Measurements from ENCODE around the gene HDAC4. TPM values are rescaled to one million over a fixed set of nuclear protein-coding genes. Genes with fewer than 3 reads are reported as not detected.

Gene HDAC4
- total RNA-seq, 2 experiments from 2014 or later, result 22.6 to 24.5 TPM

GRCh38 chr2:239372835-239373234, 28.0 kb downstream of the HDAC4 start:
- Mint-ChIP-seq H3K27me3 (no peaks in the 10 kb centered on the region), H3K9me3 (no peaks in the 10 kb centered on the region), H3K36me3 (ENCODE audit: low read depth) (peaks cover 2% of the 10 kb centered on the region), H3K27ac (no peak overlapping the region), H3K4me3 (no peak overlapping the region), H3K4me1 (ENCODE audit: low read depth) (peaks cover 11% of the 10 kb centered on the region)
- intact Hi-C loops (cut with micrococcal nuclease), result loop anchor here (10.0 kb wide), 1 partner anchor 48 kb away; no protein-coding TSS in a partner anchor
- ATAC-seq (no peak), DNase-seq (no peak)
- CTCF ChIA-PET, result no interaction called here
- POLR2A ChIA-PET, result no interaction called here
- TF ChIP-seq CTCF (IDR thresholded peaks at IDR 0.05), result no peak

GRCh38 chr2:239371726-239372686, 28.8 kb downstream of the HDAC4 start:
- DNase-seq, result no peak
- peaks cover 2% of the 10 kb centered on the region for H3K36me3 Mint-ChIP-seq (ENCODE audit: low read depth)
- TF ChIP-seq CTCF (IDR thresholded peaks at IDR 0.05), result no peak

GRCh38 chr2:239370876-239371725, 29.7 kb downstream of the HDAC4 start:
- H3K27ac Mint-ChIP-seq, result no peak overlapping the region
- ChIA-PET CTCF (interaction anchor here (1.3 to 1.7 kb wide), 2 partner anchors 9 to 104 kb away, joined by 4 to 8 read pairs; no protein-coding TSS in a partner anchor), POLR2A (interaction anchor here (1.0 kb wide), 1 partner anchor 32 kb away, joined by 3 read pairs; no protein-coding TSS in a partner anchor)
- peaks cover 11% of the 10 kb centered on the region for H3K4me1 Mint-ChIP-seq (ENCODE audit: low read depth)
- H3K4me3 Mint-ChIP-seq, result no peak overlapping the region
- DNase-seq, result no peak
- H3K27me3 Mint-ChIP-seq, result no peaks in the 10 kb centered on the region
- no peak for TF ChIP-seq CTCF (IDR thresholded peaks at IDR 0.05)
- intact Hi-C loops (cut with micrococcal nuclease), result loop anchor here (10.0 kb wide), 1 partner anchor 46 kb away; no protein-coding TSS in a partner anchor
- no peak for ATAC-seq
- H3K36me3 Mint-ChIP-seq (ENCODE audit: low read depth), result peaks cover 5% of the 10 kb centered on the region
- H3K9me3 Mint-ChIP-seq, result no peaks in the 10 kb centered on the region

More at GRCh38 chr2:239371726-239372686, 28.8 kb downstream of the HDAC4 start:
- Mint-ChIP-seq H3K4me3 (no peak overlapping the region), H3K27me3 (no peaks in the 10 kb centered on the region), H3K9me3 (no peaks in the 10 kb centered on the region), H3K4me1 (ENCODE audit: low read depth) (peaks cover 11% of the 10 kb centered on the region), H3K27ac (no peak overlapping the region)
- ChIA-PET POLR2A (no interaction called here), CTCF (interaction anchor here (1.3 kb wide), 1 partner anchor 105 kb away, joined by 4 read pairs; no protein-coding TSS in a partner anchor)
- ATAC-seq, result no peak
- intact Hi-C loops (cut with micrococcal nuclease), result loop anchor here (10.0 kb wide), 1 partner anchor 47 kb away; no protein-coding TSS in a partner anchor

GRCh38 chr2:239370403-239370802, 30.4 kb downstream of the HDAC4 start:
- Mint-ChIP-seq H3K27ac (peak overlapping the region; percentile 89), H3K9me3 (no peaks in the 10 kb centered on the region), H3K4me3 (peak overlapping the region; percentile 58), H3K36me3 (ENCODE audit: low read depth) (peaks cover 7% of the 10 kb centered on the region), H3K27me3 (no peaks in the 10 kb centered on the region), H3K4me1 (ENCODE audit: low read depth) (peaks cover 11% of the 10 kb centered on the region)
- intact Hi-C loops (cut with micrococcal nuclease), result loop anchor here (10.0 kb wide), 1 partner anchor 46 kb away; no protein-coding TSS in a partner anchor
- DNase-seq, result no peak
- ChIA-PET POLR2A (interaction anchor here (1.0 to 1.4 kb wide), 2 partner anchors 20 to 31 kb away, joined by 3 to 5 read pairs; no protein-coding TSS in a partner anchor), CTCF (interaction anchor here (1.2 to 1.7 kb wide), 3 partner anchors 10 to 103 kb away, joined by 4 to 8 read pairs (median 5); no protein-coding TSS in a partner anchor)
- TF ChIP-seq CTCF (IDR thresholded peaks at IDR 0.05), result no peak
- no peak for ATAC-seq

Measured in activated CD8-positive, alpha-beta T cell treated with anti-CD3 and anti-CD28 coated beads for 36 hours (primary cell).